GM12878 (cell line): ENCODE data around the gene PLEKHG2. TPM values are rescaled to one million over a fixed set of nuclear protein-coding genes. Genes with fewer than 3 reads are reported as not detected.

Experiments used
- CHD4 ChIP-seq: fragments of 200-600 bp; sonication (generic); IDR thresholded peaks from 2 replicates; pipeline ENCODE4 v1.6.1; 2016; ENCODE audit warnings: mild to moderate bottlenecking
- EGR1 ChIP-seq, 2 experiments: IDR thresholded peaks; 1 replicate in 1 of 2; 2 replicates in 1 of 2; pipeline ENCODE4 v1.6.1; 2011 to 2012; ENCODE audit warnings: low read depth in 2 of 2, low read length in 2 of 2, borderline replicate concordance in 1 of 2, mild to moderate bottlenecking in 1 of 2, moderate library complexity in 1 of 2
- IKZF1 ChIP-seq: fragments of 450-650 bp; conservative IDR thresholded peaks from 2 replicates; pipeline ENCODE4 v1.6.1; 2017; ENCODE audit warnings: antibody characterized with exemption, mild to moderate bottlenecking
- MEF2B ChIP-seq: fragments of 450-650 bp; IDR thresholded peaks from 2 replicates; pipeline ENCODE4 v1.6.1; 2018; ENCODE audit warnings: mild to moderate bottlenecking, moderate library complexity; ENCODE audit not compliant: partially characterized antibody, poor library complexity, severe bottlenecking
- NR2C2 ChIP-seq: IDR thresholded peaks from 2 replicates; pipeline ENCODE4 v1.6.1; 2011; ENCODE audit warnings: borderline replicate concordance, low read depth; ENCODE audit not compliant: control insufficient read depth, insufficient read length
- SREBF1 ChIP-seq: IDR thresholded peaks from 2 replicates; pipeline ENCODE4 v1.6.1; 2012; ENCODE audit warnings: mild to moderate bottlenecking, low read length
- TBL1XR1 ChIP-seq: IDR thresholded peaks from 2 replicates; pipeline ENCODE4 v1.6.1; 2012; ENCODE audit warnings: low read depth, low read length, improper control_type of control experiment
- ZSCAN29 ChIP-seq: fragments of 450-650 bp; IDR thresholded peaks from 2 replicates; pipeline ENCODE4 v1.6.1; 2017; ENCODE audit warnings: mild to moderate bottlenecking, moderate library complexity
- polyA plus RNA-seq, 11 experiments: library from polyadenylated mRNA; depleted of rRNA in 4 of 11; unstranded in 6 of 11; stranded (reverse) in 5 of 11; fragments of >200 nt; fragmentation: Nextera tagmentation in 4 of 11; fragmentation: Illumina TruSeq in 1 of 11; extraction: Ambion mirVana in 4 of 11; extraction: Trizol in 1 of 11; gene quantifications; 1 replicate in 1 of 11; 2 replicates in 10 of 11; pipeline versions ENCODE4 v1.2.1 to v1.2.3, GENCODE V29; 2011 to 2016; ENCODE audit warnings: inconsistent platforms in 2 of 11, missing spikeins in 2 of 11, low read depth in 1 of 11
- total RNA-seq, 4 experiments: library from RNA; depleted of rRNA in 3 of 4; stranded (reverse); fragments of >200 nt in 3 of 4; fragmentation: Illumina TruSeq in 1 of 4; extraction: Trizol in 1 of 4; gene quantifications; 2 replicates each; pipeline versions ENCODE4 v1.2.1 to v1.2.3, GENCODE V29; 2013 to 2021
- TF ChIP-seq, protein P1 (sequence below): IDR thresholded peaks from 2 replicates; pipeline ENCODE4 v1.6.1; 2011; ENCODE audit warnings: mild to moderate bottlenecking, low read depth, low read length, moderate library complexity; ENCODE audit not compliant: insufficient replicate concordance
- TF ChIP-seq, protein P2 (sequence below): IDR thresholded peaks from 2 replicates; pipeline ENCODE4 v1.6.1; 2012; ENCODE audit warnings: mild to moderate bottlenecking, low read depth, low read length
- TF ChIP-seq, protein P3 (sequence below): IDR thresholded peaks from 2 replicates; pipeline ENCODE4 v1.6.1; 2011; ENCODE audit warnings: borderline replicate concordance, low read depth, mild to moderate bottlenecking, moderate library complexity, low read length; ENCODE audit not compliant: insufficient read depth, poor library complexity, severe bottlenecking

The PLEKHG2 gene
- total and polyA plus RNA-seq, 10 of the 15 experiments (the other 5 are each of a cell fraction or from before 2014, with no cell fraction given), result 3.0 to 62.5 (median 17.2) TPM

DNA sequence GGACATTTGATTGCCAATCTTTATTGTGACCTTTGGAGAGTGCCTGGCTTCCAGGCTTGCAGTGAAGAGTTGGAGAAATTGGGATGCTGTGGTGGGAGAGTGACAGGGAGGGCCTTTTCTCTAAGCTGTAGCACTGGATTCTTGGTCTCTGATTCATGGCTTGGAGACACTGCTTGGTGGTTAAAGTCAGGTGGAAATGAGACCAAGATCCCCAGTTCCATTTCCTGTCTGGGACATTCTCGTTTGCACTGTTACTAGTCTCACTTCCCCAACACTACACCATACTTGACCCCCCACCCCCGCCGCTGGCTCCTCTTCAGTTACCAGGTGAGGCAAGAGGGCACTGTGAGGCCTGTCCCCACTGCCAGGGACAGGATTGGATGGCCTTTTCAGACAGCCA, 35.8 kb downstream of the PLEKHG2 start (continued):
- TF ChIP-seq, protein P1, sequence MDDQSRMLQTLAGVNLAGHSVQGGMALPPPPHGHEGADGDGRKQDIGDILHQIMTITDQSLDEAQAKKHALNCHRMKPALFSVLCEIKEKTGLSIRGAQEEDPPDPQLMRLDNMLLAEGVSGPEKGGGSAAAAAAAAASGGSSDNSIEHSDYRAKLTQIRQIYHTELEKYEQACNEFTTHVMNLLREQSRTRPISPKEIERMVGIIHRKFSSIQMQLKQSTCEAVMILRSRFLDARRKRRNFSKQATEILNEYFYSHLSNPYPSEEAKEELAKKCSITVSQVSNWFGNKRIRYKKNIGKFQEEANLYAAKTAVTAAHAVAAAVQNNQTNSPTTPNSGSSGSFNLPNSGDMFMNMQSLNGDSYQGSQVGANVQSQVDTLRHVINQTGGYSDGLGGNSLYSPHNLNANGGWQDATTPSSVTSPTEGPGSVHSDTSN, result no peak
- TF ChIP-seq NR2C2, result no peak
- TF ChIP-seq, protein P2, sequence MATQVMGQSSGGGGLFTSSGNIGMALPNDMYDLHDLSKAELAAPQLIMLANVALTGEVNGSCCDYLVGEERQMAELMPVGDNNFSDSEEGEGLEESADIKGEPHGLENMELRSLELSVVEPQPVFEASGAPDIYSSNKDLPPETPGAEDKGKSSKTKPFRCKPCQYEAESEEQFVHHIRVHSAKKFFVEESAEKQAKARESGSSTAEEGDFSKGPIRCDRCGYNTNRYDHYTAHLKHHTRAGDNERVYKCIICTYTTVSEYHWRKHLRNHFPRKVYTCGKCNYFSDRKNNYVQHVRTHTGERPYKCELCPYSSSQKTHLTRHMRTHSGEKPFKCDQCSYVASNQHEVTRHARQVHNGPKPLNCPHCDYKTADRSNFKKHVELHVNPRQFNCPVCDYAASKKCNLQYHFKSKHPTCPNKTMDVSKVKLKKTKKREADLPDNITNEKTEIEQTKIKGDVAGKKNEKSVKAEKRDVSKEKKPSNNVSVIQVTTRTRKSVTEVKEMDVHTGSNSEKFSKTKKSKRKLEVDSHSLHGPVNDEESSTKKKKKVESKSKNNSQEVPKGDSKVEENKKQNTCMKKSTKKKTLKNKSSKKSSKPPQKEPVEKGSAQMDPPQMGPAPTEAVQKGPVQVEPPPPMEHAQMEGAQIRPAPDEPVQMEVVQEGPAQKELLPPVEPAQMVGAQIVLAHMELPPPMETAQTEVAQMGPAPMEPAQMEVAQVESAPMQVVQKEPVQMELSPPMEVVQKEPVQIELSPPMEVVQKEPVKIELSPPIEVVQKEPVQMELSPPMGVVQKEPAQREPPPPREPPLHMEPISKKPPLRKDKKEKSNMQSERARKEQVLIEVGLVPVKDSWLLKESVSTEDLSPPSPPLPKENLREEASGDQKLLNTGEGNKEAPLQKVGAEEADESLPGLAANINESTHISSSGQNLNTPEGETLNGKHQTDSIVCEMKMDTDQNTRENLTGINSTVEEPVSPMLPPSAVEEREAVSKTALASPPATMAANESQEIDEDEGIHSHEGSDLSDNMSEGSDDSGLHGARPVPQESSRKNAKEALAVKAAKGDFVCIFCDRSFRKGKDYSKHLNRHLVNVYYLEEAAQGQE, result no peak
- no peak for TF ChIP-seq TBL1XR1
- peak; percentile 90 for TF ChIP-seq IKZF1
- TF ChIP-seq CHD4, result no peak
- peak in 1 of 2 experiments; percentile 71; a peak in 2 of 3 replicates for TF ChIP-seq EGR1 (IDR thresholded peaks at IDR 0.05; ENCODE audit: borderline replicate concordance in 1 of 2, low read depth in 2 of 2, low read length in 2 of 2)
- TF ChIP-seq SREBF1, result no peak
- TF ChIP-seq, protein P3, sequence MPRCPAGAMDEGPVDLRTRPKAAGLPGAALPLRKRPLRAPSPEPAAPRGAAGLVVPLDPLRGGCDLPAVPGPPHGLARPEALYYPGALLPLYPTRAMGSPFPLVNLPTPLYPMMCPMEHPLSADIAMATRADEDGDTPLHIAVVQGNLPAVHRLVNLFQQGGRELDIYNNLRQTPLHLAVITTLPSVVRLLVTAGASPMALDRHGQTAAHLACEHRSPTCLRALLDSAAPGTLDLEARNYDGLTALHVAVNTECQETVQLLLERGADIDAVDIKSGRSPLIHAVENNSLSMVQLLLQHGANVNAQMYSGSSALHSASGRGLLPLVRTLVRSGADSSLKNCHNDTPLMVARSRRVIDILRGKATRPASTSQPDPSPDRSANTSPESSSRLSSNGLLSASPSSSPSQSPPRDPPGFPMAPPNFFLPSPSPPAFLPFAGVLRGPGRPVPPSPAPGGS, result no peak
- no peak for TF ChIP-seq MEF2B
- TF ChIP-seq ZSCAN29, result no peak
